Fibroblast of skin of back (primary cell): ENCODE measurements around the gene SLC35G2. TPM values are rescaled to one million over a fixed set of nuclear protein-coding genes. Genes with fewer than 3 reads are reported as not detected.
"Not testable (repeated sequence)": the region's sequence is repeated elsewhere in the genome, so short reads cannot be mapped to it uniquely, and the experiment has no call there.

Experiments used
- DNase-seq: peaks from one replicate; pipeline ENCODE4 v3.0.0-alpha.2; 2013
- polyA plus RNA-seq, 2 experiments: library from polyadenylated mRNA; unstranded; fragments of 120-200 nt; gene quantifications; one replicate each; pipeline ENCODE4 v1.2.1, GENCODE V29; 2013; ENCODE audit not compliant: insufficient read length in 2 of 2

Gene SLC35G2
- polyA plus RNA-seq (2013, experiment 1 of 2; ENCODE audit: insufficient read length): 4.6 TPM
- polyA plus RNA-seq (2013, experiment 2 of 2; ENCODE audit: insufficient read length): 3.0 TPM

DNA sequence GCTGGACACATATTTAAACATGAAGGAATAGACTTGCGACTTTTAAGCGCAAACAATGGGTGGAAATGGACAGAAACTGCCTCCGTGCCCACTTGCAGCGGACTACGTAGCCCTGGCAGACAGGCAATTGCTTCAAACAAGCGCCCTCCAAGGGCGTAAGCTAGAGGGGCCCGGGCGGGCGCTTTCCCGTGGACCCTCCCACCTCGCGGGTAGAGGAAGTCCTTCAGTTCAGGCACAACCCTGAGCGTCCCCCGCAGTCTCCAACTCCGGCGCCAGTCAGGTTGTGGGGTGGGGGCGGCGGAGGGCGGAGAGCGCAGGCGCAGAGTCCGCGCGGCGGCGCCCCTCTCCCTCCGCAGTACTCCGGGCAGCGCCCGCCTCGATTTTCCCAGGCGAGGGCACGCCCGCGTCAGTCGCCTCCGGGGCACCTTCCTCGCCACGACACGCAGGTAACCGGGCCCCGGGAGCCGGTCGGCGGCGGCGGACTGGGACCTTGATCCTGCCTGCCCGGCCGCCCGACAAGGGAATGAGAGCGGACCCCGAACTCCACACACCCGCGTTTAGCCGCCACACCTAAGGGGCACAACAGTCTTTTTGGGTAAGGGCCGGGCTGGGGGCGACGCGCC, at the start of gene SLC35G2:
Gene SLC35G2 (plus strand): TSS at position 358 of the 623 bp plus-strand sequence. CDS start 35,335 bp downstream, outside the sequence.
- peak; percentile 44 for DNase-seq

DNA sequence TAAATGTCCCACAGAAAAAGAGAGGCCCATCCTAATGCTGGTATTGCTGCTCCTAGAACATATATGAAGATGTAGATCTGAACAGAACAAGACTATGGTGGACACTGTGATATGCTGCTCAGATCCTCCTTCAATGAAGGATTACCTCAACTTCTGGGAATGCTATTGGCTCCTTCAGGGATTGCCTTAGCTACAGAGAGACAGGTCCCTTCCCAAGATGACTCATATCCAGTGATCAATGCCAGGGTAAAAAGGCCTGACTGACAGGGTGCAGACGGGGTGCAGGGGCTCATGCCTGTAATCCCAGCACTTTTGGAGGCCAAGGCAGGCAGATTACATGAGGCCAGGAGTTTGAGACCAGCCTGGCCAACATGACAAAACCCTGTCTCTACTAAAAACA, 46.2 kb upstream of the SLC35G2 start:
- peak; percentile 35 for DNase-seq

DNA sequence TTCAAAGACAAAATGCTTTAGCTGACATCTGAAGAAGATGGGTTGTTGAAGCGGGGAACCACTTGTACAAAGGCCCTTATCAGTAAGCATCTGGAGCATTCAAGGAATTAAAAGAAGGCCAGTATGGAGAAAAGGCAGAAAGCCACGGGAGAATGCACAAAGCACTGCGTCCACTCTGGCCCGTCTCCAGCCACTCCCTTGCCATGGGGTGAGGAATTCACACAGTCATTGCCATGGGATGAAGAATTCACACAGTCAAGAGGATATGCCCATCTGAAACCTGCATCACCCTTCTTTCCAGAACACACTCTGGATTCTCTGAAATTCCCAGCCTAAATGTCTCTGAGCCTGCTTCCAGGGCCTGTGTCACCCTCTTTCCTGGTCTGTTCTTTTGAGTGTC, 40.1 kb upstream of the SLC35G2 start:
- peak; percentile 53 for DNase-seq

GRCh38 chr3:136780741-136781140, 38.2 kb upstream of the SLC35G2 start:
- DNase-seq: no peak

DNA sequence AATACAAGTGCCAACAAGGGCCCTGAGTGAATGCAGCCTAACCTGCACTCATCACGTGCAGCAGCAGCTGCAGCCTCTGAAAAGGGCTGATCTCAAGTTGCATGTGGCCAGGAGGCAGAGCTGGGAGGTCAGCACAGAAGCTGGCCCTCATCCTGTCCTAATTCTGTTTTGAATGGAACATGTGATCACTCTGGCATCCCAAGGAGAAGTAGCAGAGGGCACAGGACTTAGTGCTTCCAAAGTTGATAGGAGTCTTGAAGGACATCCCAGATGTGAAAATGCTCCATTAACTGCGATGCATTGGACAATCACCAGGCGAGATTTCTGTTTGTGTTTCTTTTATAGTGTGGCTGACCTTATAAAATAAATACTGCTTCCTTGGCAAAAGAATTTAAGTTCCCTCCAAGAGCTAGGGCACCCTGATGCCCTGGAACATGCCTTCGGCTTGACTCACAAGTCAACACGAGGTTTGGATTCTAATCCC, 35.2 kb upstream of the SLC35G2 start:
- no peak for DNase-seq

- DNase-seq: peak; percentile 30
Measured at GRCh38 chr3:136787349-136787748, 31.6 kb upstream of the SLC35G2 start.

- DNase-seq: no peak
Measured at GRCh38 chr3:136788154-136788553, 30.8 kb upstream of the SLC35G2 start.

- no peak for DNase-seq
Measured at GRCh38 chr3:136789976-136790375, 28.9 kb upstream of the SLC35G2 start.

DNA sequence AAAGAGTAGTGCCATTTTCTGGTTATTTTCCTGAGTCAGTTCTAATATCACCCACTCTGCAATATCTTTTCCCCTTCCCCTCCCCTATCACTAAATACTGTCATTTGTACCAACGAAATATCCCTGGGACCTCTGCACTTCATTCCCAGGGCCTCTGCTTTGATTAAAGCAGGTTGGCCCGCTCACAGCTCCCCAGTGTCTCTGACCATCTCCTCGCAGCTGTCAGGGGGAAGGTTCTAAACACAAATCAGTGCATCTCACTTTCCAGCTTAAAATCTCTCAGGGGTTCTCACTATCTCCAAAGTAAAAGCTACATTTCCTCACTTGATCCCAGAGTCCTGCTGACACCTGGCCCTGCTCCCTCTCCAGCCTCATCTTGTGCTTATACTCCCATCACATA, 28.1 kb upstream of the SLC35G2 start:
- no peak for DNase-seq

GRCh38 chr3:136792556-136793330, 26.2 kb upstream of the SLC35G2 start:
- no peak for DNase-seq

- not testable (repeated sequence) for DNase-seq
Measured at GRCh38 chr3:136801146-136801545, 17.8 kb upstream of the SLC35G2 start.

- DNase-seq: peak; percentile 43
Measured at GRCh38 chr3:136802481-136802996, 16.4 kb upstream of the SLC35G2 start.

DNA sequence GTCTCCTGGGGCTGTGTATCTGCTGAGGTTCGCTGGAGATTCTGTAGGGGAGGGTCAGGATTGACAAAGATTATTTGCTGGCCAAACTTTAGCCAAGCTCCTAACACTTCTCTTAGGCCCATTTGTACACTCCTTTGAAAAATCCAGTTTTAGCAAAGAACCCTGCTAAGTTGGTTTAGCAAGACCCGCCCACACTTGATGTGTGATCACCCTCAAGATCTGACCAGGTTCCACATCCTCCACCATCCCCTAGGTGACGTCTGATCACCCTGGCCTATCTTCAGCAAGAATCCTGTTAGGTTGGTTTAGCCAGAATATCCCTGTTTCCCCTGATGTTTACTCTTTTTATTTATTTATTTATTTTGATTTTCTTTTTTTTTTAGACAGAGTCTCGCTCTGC, 14.8 kb upstream of the SLC35G2 start:
- DNase-seq: no peak

GRCh38 chr3:136804813-136805212, 14.1 kb upstream of the SLC35G2 start:
- no peak for DNase-seq

DNA sequence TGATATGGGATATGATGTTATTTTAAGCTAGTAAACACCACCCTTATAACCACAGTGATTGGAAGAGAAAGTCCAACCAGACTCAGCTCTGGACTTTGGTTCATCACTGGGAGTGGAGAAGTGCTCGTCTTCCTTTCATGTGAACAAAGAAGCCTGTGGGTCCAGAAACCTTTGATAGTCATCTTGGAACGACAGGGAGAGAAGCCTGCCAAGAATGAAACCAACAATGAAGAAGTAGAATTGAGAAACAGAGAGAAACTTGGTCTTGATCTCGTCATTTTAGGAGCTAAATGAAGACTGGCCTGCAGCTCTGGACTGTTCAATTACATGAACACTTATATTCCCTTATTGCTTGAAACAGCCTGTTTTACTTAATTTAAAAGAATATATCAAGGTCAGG, 13.1 kb upstream of the SLC35G2 start:
- DNase-seq: no peak

DNA sequence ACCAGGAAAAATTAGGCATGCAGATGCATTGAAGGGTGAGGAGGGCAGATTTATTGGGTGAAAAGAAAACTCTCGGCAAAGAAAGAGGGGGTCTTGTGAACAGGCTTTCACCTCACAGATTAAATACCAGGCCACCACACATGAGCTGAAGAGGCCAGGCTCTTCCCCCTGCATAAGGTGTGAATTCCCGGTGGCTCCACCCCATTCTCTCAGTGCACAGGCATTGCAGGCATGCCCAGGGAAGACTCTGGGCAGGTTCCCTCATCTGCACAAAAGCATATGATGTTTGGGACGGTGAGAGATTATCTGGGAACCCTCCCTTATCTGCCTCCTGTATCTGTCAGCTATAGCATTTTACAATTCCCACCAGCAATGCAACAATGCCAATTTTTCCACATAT, 7.2 kb upstream of the SLC35G2 start:
- DNase-seq: no peak

GRCh38 chr3:136817448-136817847, 1.5 kb upstream of the SLC35G2 start:
- DNase-seq: no peak

- peak; percentile 77 for DNase-seq
Measured at GRCh38 chr3:136818191-136818768, 646 bp upstream of the SLC35G2 start.

GRCh38 chr3:136819392-136819730, 435 bp downstream of the SLC35G2 start:
- peak; percentile 81 for DNase-seq

DNA sequence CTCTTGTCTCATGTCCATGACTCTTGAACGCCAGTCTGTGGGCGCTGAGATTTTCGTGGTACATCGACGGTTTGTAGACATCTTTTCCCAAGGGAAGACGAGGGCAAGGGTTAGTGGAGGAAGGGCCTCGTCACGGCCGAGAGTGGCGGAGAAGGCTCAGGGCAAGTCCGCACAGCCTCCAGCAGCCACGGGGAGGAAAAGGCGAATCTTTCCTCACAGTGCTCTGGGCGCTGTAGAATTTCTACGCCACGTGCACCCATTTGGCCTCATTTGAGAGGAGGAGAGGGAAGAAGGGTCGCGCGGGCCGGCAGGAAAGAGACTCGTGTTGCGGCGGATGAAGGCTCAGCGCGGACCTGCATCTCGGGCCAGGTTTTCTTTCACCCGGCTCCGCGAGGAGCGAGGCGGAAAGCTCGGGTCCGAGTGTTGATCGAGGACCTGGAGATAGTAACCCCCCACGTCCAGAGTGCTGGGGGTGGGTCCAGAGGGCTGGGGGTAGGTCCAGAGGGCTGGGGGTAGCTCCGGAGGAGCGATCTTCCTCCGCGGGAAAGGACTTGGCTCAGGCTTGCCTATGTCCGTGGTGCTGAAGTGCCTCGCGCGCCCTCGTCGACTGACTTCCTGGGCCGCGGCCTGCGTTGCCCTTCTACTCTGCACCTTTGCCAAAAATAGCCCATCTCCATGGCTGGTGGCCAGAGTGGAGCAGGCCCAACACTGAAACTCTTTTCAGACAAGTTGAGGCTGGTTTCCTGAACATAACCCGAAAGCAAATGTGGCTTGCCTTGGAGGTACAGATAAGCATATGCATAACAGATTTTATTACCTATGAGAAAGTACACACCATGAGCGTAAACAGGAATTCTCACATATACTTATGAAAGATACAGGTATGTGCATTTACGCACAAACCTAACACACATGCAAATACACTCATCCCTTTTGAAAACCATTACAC, 1.1 kb downstream of the SLC35G2 start:
- peak; percentile 67 for DNase-seq

- DNase-seq: no peak
Measured at GRCh38 chr3:136831461-136831860, 12.5 kb downstream of the SLC35G2 start.
